GM19099 (cell line): ENCODE results near the gene LTBR.

Source experiments
- POLR2A ChIP-seq: IDR thresholded peaks from 3 replicates; pipeline ENCODE4 v1.6.1; 2011; ENCODE audit warnings: low read depth; ENCODE audit not compliant: insufficient read length; ENCODE audit errors: extremely low read depth

LTBR gene

GRCh38 chr12:6342140-6342889, 41.6 kb upstream of the LTBR start:
- TF ChIP-seq POLR2A: no peak

- no peak for TF ChIP-seq POLR2A
These were observed 40.4 kb upstream of the LTBR start for GRCh38 chr12:6343518-6343917.

GRCh38 chr12:6345319-6346091, 38.5 kb upstream of the LTBR start:
- TF ChIP-seq POLR2A: no peak

GRCh38 chr12:6346235-6346832, 37.6 kb upstream of the LTBR start:
- no peak for TF ChIP-seq POLR2A

GRCh38 chr12:6346942-6347341, 37.0 kb upstream of the LTBR start:
- no peak for TF ChIP-seq POLR2A

GRCh38 chr12:6347367-6348338, 36.3 kb upstream of the LTBR start:
- no peak for TF ChIP-seq POLR2A

- TF ChIP-seq POLR2A: no peak
These were observed 32.3 kb upstream of the LTBR start for GRCh38 chr12:6351622-6352021.

- TF ChIP-seq POLR2A: no peak
These were observed 31.5 kb upstream of the LTBR start for GRCh38 chr12:6352193-6353173.

GRCh38 chr12:6354495-6355393, 29.2 kb upstream of the LTBR start:
- TF ChIP-seq POLR2A: no peak

- TF ChIP-seq POLR2A: no peak
These were observed 28.2 kb upstream of the LTBR start for GRCh38 chr12:6355491-6356373.

- TF ChIP-seq POLR2A: no peak
These were observed 27.6 kb upstream of the LTBR start for GRCh38 chr12:6356374-6356820.

- no peak for TF ChIP-seq POLR2A
These were observed 25.1 kb upstream of the LTBR start for GRCh38 chr12:6358881-6359280.
